Measurements from ENCODE around the gene NAPA.

GRCh38 chr19:47450478-47450877 is 64.4 kb downstream of the NAPA start:
- TF ChIP-seq, protein P1, sequence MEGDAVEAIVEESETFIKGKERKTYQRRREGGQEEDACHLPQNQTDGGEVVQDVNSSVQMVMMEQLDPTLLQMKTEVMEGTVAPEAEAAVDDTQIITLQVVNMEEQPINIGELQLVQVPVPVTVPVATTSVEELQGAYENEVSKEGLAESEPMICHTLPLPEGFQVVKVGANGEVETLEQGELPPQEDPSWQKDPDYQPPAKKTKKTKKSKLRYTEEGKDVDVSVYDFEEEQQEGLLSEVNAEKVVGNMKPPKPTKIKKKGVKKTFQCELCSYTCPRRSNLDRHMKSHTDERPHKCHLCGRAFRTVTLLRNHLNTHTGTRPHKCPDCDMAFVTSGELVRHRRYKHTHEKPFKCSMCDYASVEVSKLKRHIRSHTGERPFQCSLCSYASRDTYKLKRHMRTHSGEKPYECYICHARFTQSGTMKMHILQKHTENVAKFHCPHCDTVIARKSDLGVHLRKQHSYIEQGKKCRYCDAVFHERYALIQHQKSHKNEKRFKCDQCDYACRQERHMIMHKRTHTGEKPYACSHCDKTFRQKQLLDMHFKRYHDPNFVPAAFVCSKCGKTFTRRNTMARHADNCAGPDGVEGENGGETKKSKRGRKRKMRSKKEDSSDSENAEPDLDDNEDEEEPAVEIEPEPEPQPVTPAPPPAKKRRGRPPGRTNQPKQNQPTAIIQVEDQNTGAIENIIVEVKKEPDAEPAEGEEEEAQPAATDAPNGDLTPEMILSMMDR (conservative IDR thresholded peaks at IDR 0.05; ENCODE audit: low read depth, low read length) = no peak
- no peak for TF ChIP-seq EZH2phosphoT487 (IDR thresholded peaks at IDR 0.05; ENCODE audit: borderline replicate concordance, low read length)

Data from PC-3 (cell line).